ENCODE measurements around the gene TAF11L4.
A peak's percentile ranks its signal among the peaks of the same experiment; 100 is the strongest.
"Not testable (repeated sequence)": the region's sequence is repeated elsewhere in the genome, so short reads cannot be mapped to it uniquely, and the experiment has no call there.

TAF11L4 gene

DNA sequence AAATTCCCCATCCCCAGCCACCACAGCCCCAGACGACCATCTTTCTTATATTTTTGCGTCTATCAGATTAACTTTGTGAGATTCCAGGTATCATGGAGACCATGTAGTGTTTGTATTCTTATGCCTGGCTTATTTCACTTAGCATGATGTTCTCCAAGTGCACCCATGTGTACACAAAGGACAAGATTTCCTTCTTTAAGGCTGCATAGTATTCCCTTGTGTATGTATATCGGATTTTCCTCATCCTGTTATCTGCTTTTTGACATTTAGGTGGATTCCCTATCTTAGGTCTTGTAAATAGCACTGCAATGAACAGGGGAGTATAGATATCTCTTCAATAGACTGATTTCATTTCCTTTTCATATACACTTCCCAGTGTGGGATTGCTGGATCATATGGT lies 28.8 kb upstream of the TAF11L4 start:
- TF ChIP-seq, protein P1, sequence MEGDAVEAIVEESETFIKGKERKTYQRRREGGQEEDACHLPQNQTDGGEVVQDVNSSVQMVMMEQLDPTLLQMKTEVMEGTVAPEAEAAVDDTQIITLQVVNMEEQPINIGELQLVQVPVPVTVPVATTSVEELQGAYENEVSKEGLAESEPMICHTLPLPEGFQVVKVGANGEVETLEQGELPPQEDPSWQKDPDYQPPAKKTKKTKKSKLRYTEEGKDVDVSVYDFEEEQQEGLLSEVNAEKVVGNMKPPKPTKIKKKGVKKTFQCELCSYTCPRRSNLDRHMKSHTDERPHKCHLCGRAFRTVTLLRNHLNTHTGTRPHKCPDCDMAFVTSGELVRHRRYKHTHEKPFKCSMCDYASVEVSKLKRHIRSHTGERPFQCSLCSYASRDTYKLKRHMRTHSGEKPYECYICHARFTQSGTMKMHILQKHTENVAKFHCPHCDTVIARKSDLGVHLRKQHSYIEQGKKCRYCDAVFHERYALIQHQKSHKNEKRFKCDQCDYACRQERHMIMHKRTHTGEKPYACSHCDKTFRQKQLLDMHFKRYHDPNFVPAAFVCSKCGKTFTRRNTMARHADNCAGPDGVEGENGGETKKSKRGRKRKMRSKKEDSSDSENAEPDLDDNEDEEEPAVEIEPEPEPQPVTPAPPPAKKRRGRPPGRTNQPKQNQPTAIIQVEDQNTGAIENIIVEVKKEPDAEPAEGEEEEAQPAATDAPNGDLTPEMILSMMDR (IDR thresholded peaks at IDR 0.05; ENCODE audit: insufficient read depth, low read depth, low read length, missing control alignments) = no peak
- no peak for DNase-seq (ENCODE audit: low read depth)
- H3K4me3 ChIP-seq (ENCODE audit: low read length) = no peak overlapping the region

- TF ChIP-seq, protein P1 (IDR thresholded peaks at IDR 0.05; ENCODE audit: insufficient read depth, low read depth, low read length, missing control alignments) = no peak
- DNase-seq (ENCODE audit: low read depth) = no peak
- H3K4me3 ChIP-seq (ENCODE audit: low read length) = no peak overlapping the region
Measured at GRCh38 chr5:17497446-17497845, 24.2 kb upstream of the TAF11L4 start.

DNA sequence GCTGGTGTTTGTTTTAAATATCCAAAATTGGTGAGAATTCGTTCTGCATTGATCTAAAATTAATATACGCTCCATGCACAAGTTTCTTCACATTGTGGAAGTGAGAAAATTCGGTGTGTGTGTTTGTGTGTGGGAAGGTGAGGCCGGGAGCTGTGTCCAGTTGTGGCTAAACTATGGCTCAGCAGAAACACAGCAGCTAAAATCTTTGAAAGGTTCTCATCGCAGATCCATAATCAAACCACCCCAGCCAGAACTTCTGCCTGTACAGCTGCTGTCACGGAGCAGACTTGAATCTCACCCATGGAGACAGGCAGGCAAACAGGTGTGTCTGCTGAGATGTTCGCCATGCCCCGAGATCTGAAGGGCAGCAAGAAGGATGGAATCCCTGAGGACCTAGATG lies 23.7 kb upstream of the TAF11L4 start, which contains the start of gene TAF11L2:
Gene TAF11L2, plus strand, starts transcription at position 301 of the 400 bp plus-strand sequence.
- not testable (repeated sequence) for DNase-seq (ENCODE audit: low read depth); H3K4me3 ChIP-seq (ENCODE audit: low read length)

DNA sequence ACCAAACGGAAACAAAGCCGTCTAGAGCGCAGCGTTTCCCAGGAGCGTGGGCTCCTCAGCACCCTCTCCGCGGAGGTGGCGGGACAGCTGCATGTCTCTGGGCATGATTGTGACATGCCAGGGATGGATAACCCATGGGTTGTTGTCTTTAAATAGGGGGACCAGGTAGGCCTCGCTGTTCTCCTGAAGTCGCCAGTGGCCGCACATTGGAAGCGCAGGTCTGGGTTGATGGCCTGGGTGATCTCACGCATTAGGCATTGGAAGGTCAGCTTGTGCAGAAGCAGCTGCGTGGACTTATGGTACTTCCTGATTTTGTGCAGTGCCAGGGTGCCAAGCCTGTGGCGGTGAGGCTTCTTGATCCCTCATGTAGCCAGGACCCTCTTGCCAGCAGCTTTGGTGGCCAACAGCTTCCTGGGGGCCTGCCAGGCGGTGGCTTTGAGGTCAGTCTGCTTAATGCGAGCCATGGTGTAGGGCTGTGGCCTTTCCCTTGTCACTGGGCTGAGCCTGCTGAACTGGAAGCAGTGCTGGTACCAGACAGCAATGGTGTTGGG lies 9.8 kb upstream of the TAF11L4 start:
- TF ChIP-seq, protein P1 (IDR thresholded peaks at IDR 0.05; ENCODE audit: insufficient read depth, low read depth, low read length, missing control alignments) = no peak
- DNase-seq (ENCODE audit: low read depth) = no peak
- no peak overlapping the region for H3K4me3 ChIP-seq (ENCODE audit: low read length)

DNA sequence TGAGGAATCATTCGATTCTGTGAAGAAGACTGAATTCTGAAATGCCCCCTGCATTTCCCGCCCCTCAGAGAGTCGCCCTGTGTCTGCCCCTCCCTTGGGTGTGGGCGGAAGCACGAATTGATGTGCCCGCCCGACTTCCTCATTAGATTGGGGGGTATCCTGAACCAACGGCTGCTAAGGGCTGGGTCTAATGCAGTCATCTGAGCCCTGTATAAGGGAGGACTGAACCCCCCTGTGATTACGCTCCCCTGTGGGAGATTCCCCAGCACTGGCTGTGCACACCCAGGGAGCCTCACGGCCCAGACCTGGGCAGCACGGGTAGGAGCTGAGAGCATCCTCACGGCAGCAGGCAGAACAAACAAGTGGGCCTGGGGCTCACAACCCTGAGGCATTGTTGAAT lies 4.1 kb upstream of the TAF11L4 start:
- not testable (repeated sequence) for H3K4me3 ChIP-seq (ENCODE audit: low read length); DNase-seq (ENCODE audit: low read depth)

GRCh38 chr5:17518067-17518466 lies 3.5 kb upstream of the TAF11L4 start, which contains the start of gene TAF11L3:
TSS of gene TAF11L3 (plus strand) at chr5:17518367.
- H3K4me3 ChIP-seq (ENCODE audit: low read length); DNase-seq (ENCODE audit: low read depth): not testable (repeated sequence)

- not testable (repeated sequence) for H3K4me3 ChIP-seq (ENCODE audit: low read length); DNase-seq (ENCODE audit: low read depth)
Measured at GRCh38 chr5:17519508-17519907, 2.1 kb upstream of the TAF11L4 start.

GRCh38 chr5:17524935-17525334 lies 3.3 kb downstream of the TAF11L4 start, which contains the start of gene TAF11L5:
TSS of gene TAF11L5 (plus strand) at chr5:17525235.
- DNase-seq (ENCODE audit: low read depth); H3K4me3 ChIP-seq (ENCODE audit: low read length): not testable (repeated sequence)

- DNase-seq (ENCODE audit: low read depth) = peak; percentile 2
- not testable (repeated sequence) for H3K4me3 ChIP-seq (ENCODE audit: low read length)
Measured at GRCh38 chr5:17526504-17526903, 4.9 kb downstream of the TAF11L4 start.

DNA sequence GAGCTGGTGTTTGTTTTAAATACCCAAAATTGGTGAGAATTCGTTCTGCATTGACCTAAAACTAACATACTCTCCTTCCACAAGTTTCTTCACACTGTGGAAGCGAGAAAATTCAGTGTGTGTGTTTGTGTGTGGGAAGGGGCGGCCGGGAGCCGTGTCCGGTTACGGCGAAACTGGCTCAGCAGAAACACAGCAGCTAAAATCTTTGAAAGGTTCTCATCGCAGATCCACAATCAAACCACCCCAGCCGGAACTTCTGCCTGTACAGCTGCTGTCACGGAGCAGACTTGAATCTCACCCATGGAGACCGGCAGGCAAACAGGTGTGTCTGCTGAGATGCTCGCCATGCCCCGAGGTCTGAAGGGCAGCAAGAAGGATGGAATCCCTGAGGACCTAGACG lies 6.8 kb downstream of the TAF11L4 start, which contains the start of gene TAF11L6:
Gene TAF11L6, plus strand, starts transcription at position 301 of the 400 bp plus-strand sequence.
- H3K4me3 ChIP-seq (ENCODE audit: low read length); DNase-seq (ENCODE audit: low read depth): not testable (repeated sequence)
